Measurements from ENCODE around the gene MPO. TPM values are rescaled to one million over a fixed set of nuclear protein-coding genes. Genes with fewer than 3 reads are reported as not detected.

Gene MPO
- polyA plus RNA-seq, 6 donors from 2014 or later = 0.12 to 0.29 TPM; not detected in 4

GRCh38 chr17:58324056-58324408 lies 43.3 kb upstream of the MPO start:
- ATAC-seq (ENCODE audit: low read depth in 2 of 2) (no peak), DNase-seq (no peak)
- Mint-ChIP-seq H3K4me1 (peaks cover 44 to 60% (median 49%) of the 10 kb centered on the region in 3 donors), H3K4me3 (peak overlapping the region in 7 of 8 donors; percentile 13 to 100 (median 47)), H3K36me3 (no peaks in the 10 kb centered on the region), H3K9me3 (no peaks in the 10 kb centered on the region), H3K27ac (peak overlapping the region in 1 of 6 donors; percentile 30), H3K27me3 (no peaks in the 10 kb centered on the region)

GRCh38 chr17:58323366-58324055 lies 42.8 kb upstream of the MPO start:
- no peaks in the 10 kb centered on the region for H3K36me3 Mint-ChIP-seq
- ATAC-seq (ENCODE audit: low read depth in 2 of 2) (no peak), DNase-seq (no peak)
- peaks cover 39 to 55% (median 43%) of the 10 kb centered on the region in 3 donors for H3K4me1 Mint-ChIP-seq
- peak overlapping the region in 1 of 6 donors; percentile 66 for H3K27ac Mint-ChIP-seq
- H3K9me3 Mint-ChIP-seq = no peaks in the 10 kb centered on the region
- H3K4me3 Mint-ChIP-seq = peak overlapping the region; percentile 13 to 100 (median 47)
- H3K27me3 Mint-ChIP-seq = no peaks in the 10 kb centered on the region

- ATAC-seq (ENCODE audit: low read depth in 2 of 2) = no peak
- H3K4me1 Mint-ChIP-seq = peaks cover 34 to 50% (median 38%) of the 10 kb centered on the region in 3 donors
- peak overlapping the region in 1 of 8 donors; percentile 15 for H3K4me3 Mint-ChIP-seq
- H3K27me3 Mint-ChIP-seq = no peaks in the 10 kb centered on the region
- no peaks in the 10 kb centered on the region for H3K36me3 Mint-ChIP-seq
- no peaks in the 10 kb centered on the region for H3K9me3 Mint-ChIP-seq
- no peak for DNase-seq
- no peak overlapping the region for H3K27ac Mint-ChIP-seq
Measured at GRCh38 chr17:58322581-58323185, 41.9 kb upstream of the MPO start.

- H3K4me1 Mint-ChIP-seq = peaks cover 33 to 49% (median 36%) of the 10 kb centered on the region in 3 donors
- no peak for ATAC-seq (ENCODE audit: low read depth in 2 of 2)
- H3K9me3 Mint-ChIP-seq = no peaks in the 10 kb centered on the region
- no peak for DNase-seq
- H3K4me3 Mint-ChIP-seq = peak overlapping the region in 2 of 8 donors; percentile 10 to 15
- H3K27ac Mint-ChIP-seq = peak overlapping the region in 1 of 6 donors; percentile 70
- H3K36me3 Mint-ChIP-seq = no peaks in the 10 kb centered on the region
- H3K27me3 Mint-ChIP-seq = no peaks in the 10 kb centered on the region
Measured at GRCh38 chr17:58321571-58322525, 41.1 kb upstream of the MPO start.

- Mint-ChIP-seq H3K36me3 (no peaks in the 10 kb centered on the region), H3K27me3 (no peaks in the 10 kb centered on the region), H3K9me3 (no peaks in the 10 kb centered on the region), H3K27ac (peak overlapping the region in 2 of 6 donors; percentile 38 to 70), H3K4me3 (peak overlapping the region in 1 of 8 donors; percentile 80), H3K4me1 (peaks cover 25 to 40% (median 28%) of the 10 kb centered on the region in 3 donors)
- ATAC-seq (ENCODE audit: low read depth in 2 of 2) (no peak), DNase-seq (no peak)
Measured at GRCh38 chr17:58320570-58321323, 40.0 kb upstream of the MPO start.

- Mint-ChIP-seq H3K4me1 (peaks cover 19 to 34% (median 26%) of the 10 kb centered on the region in 3 donors), H3K27me3 (no peaks in the 10 kb centered on the region), H3K36me3 (no peaks in the 10 kb centered on the region), H3K27ac (peak overlapping the region in 3 of 6 donors; percentile 38 to 70 (median 39)), H3K9me3 (no peaks in the 10 kb centered on the region), H3K4me3 (no peak overlapping the region)
- DNase-seq (no peak), ATAC-seq (ENCODE audit: low read depth in 2 of 2) (no peak)
Measured at GRCh38 chr17:58320163-58320558, 39.4 kb upstream of the MPO start.

GRCh38 chr17:58319173-58320162 lies 38.7 kb upstream of the MPO start:
- Mint-ChIP-seq H3K4me1 (peaks cover 15 to 32% (median 23%) of the 10 kb centered on the region in 3 donors), H3K27me3 (no peaks in the 10 kb centered on the region), H3K9me3 (no peaks in the 10 kb centered on the region), H3K27ac (peak overlapping the region in 2 of 6 donors; percentile 39 to 81), H3K4me3 (no peak overlapping the region), H3K36me3 (no peaks in the 10 kb centered on the region)
- ATAC-seq (ENCODE audit: low read depth in 2 of 2) (no peak), DNase-seq (no peak)

GRCh38 chr17:58318627-58319172 lies 38.0 kb upstream of the MPO start:
- ATAC-seq (ENCODE audit: low read depth in 2 of 2) = no peak
- H3K4me3 Mint-ChIP-seq = peak overlapping the region in 1 of 8 donors; percentile 20
- H3K9me3 Mint-ChIP-seq = no peaks in the 10 kb centered on the region
- DNase-seq = no peak
- H3K27me3 Mint-ChIP-seq = no peaks in the 10 kb centered on the region
- H3K27ac Mint-ChIP-seq = no peak overlapping the region
- no peaks in the 10 kb centered on the region for H3K36me3 Mint-ChIP-seq
- H3K4me1 Mint-ChIP-seq = peaks cover 16 to 36% (median 20%) of the 10 kb centered on the region in 3 donors

- peaks cover 14 to 34% (median 14%) of the 10 kb centered on the region in 3 donors for H3K4me1 Mint-ChIP-seq
- DNase-seq (no peak), ATAC-seq (ENCODE audit: low read depth in 2 of 2) (no peak)
- H3K9me3 Mint-ChIP-seq = no peaks in the 10 kb centered on the region
- H3K27me3 Mint-ChIP-seq = no peaks in the 10 kb centered on the region
- H3K4me3 Mint-ChIP-seq = peak overlapping the region in 1 of 8 donors; percentile 20
- H3K36me3 Mint-ChIP-seq = no peaks in the 10 kb centered on the region
- peak overlapping the region in 4 of 6 donors; percentile 47 to 86 (median 80) for H3K27ac Mint-ChIP-seq
Measured at GRCh38 chr17:58318065-58318481, 37.3 kb upstream of the MPO start.

GRCh38 chr17:58317421-58318064 lies 36.8 kb upstream of the MPO start:
- H3K36me3 Mint-ChIP-seq = no peaks in the 10 kb centered on the region
- ATAC-seq (ENCODE audit: low read depth in 2 of 2) = peak; percentile 94 to 96
- H3K4me3 Mint-ChIP-seq = peak overlapping the region in 3 of 8 donors; percentile 23 to 65 (median 63)

GRCh38 chr17:58316260-58316960 lies 35.7 kb upstream of the MPO start:
- Mint-ChIP-seq H3K4me3 (no peak overlapping the region), H3K27ac (peak overlapping the region in 3 of 6 donors; percentile 29 to 88 (median 80)), H3K9me3 (no peaks in the 10 kb centered on the region), H3K4me1 (peaks cover 8 to 20% (median 14%) of the 10 kb centered on the region in 3 donors), H3K36me3 (no peaks in the 10 kb centered on the region), H3K27me3 (no peaks in the 10 kb centered on the region)
- ATAC-seq (ENCODE audit: low read depth in 2 of 2) = no peak
- no peak for DNase-seq

More at GRCh38 chr17:58317421-58318064, 36.8 kb upstream of the MPO start:
- DNase-seq = peak; percentile 80
- Mint-ChIP-seq H3K27me3 (no peaks in the 10 kb centered on the region), H3K27ac (peak overlapping the region; percentile 76 to 96 (median 88)), H3K4me1 (peaks cover 13 to 31% (median 14%) of the 10 kb centered on the region in 3 donors), H3K9me3 (no peaks in the 10 kb centered on the region)

Measured in naive B cell (primary cell).